H9 (cell line): Measurements from ENCODE around the gene ADAMTSL5. TPM values are rescaled to one million over a fixed set of nuclear protein-coding genes. Genes with fewer than 3 reads are reported as not detected.

Experiments
- DNase-seq: peaks from one replicate; pipeline ENCODE4 v3.0.0-alpha.2; 2017
- H2AFZ ChIP-seq: one replicate; pipeline ENCODE4 v1.6.1; 2013; ENCODE audit warnings: mild to moderate bottlenecking, low read length, control low read depth, moderate library complexity
- H2AK5ac ChIP-seq: 2 replicates; pipeline ENCODE4 v1.6.1; 2013; ENCODE audit warnings: low read length, control low read depth, mixed read lengths; ENCODE audit not compliant: insufficient read length
- H2BK120ac ChIP-seq: one replicate; pipeline ENCODE4 v1.6.1; 2013; ENCODE audit warnings: low read depth, mild to moderate bottlenecking, low read length, control low read depth, inconsistent platforms; ENCODE audit not compliant: poor library complexity, severe bottlenecking
- H2BK12ac ChIP-seq: 2 replicates; pipeline ENCODE4 v1.6.1; 2013; ENCODE audit warnings: low read length, control low read depth, mixed read lengths, low read depth; ENCODE audit not compliant: insufficient read length
- H2BK15ac ChIP-seq: 2 replicates; pipeline ENCODE4 v1.6.1; 2013; ENCODE audit warnings: low read depth, low read length, control low read depth
- H2BK20ac ChIP-seq: one replicate; pipeline ENCODE4 v1.6.1; 2013; ENCODE audit warnings: low read depth, mild to moderate bottlenecking, low read length, control low read depth, inconsistent platforms; ENCODE audit not compliant: poor library complexity, severe bottlenecking
- H2BK5ac ChIP-seq: 2 replicates; pipeline ENCODE4 v1.6.1; 2013; ENCODE audit warnings: low read length, control low read depth, mixed read lengths; ENCODE audit not compliant: insufficient read length
- H3K14ac ChIP-seq: 2 replicates; pipeline ENCODE4 v1.6.1; 2013; ENCODE audit warnings: low read length, control low read depth; ENCODE audit not compliant: insufficient read depth
- H3K18ac ChIP-seq: 2 replicates; pipeline ENCODE4 v1.6.1; 2013; ENCODE audit warnings: low read depth, mild to moderate bottlenecking, mixed read lengths, low read length, control low read depth; ENCODE audit not compliant: insufficient read length
- H3K23ac ChIP-seq: 2 replicates; pipeline ENCODE4 v1.6.1; 2013; ENCODE audit warnings: low read length, control low read depth, mixed read lengths, low read depth; ENCODE audit not compliant: insufficient read length
- H3K23me2 ChIP-seq: 2 replicates; pipeline ENCODE4 v1.6.1; 2013; ENCODE audit warnings: low read depth, mild to moderate bottlenecking, mixed read lengths, low read length, control low read depth; ENCODE audit not compliant: insufficient read length, poor library complexity, severe bottlenecking
- H3K27ac ChIP-seq: 2 replicates; pipeline ENCODE4 v1.5.1; 2013; ENCODE audit warnings: low read length, control low read depth, mixed read lengths, low read depth; ENCODE audit not compliant: insufficient read length
- H3K27me3 ChIP-seq: 2 replicates; pipeline ENCODE4 v1.6.1; 2013; ENCODE audit warnings: low read length, control low read depth, inconsistent platforms; ENCODE audit not compliant: insufficient read depth
- H3K4ac ChIP-seq: 2 replicates; pipeline ENCODE4 v1.6.1; 2013; ENCODE audit warnings: low read depth, mild to moderate bottlenecking, control low read depth, inconsistent platforms, low read length, moderate library complexity
- H3K4me1 ChIP-seq: 2 replicates; pipeline ENCODE4 v1.6.1; 2013; ENCODE audit warnings: low read length, control low read depth, inconsistent platforms; ENCODE audit not compliant: insufficient read depth
- H3K4me2 ChIP-seq: 2 replicates; pipeline ENCODE4 v1.6.1; 2013; ENCODE audit warnings: low read length, control low read depth, mixed read lengths; ENCODE audit not compliant: insufficient read length, insufficient read depth
- H3K56ac ChIP-seq: 2 replicates; pipeline ENCODE4 v1.6.1; 2013; ENCODE audit warnings: low read depth, mild to moderate bottlenecking, mixed read lengths, low read length, control low read depth; ENCODE audit not compliant: insufficient read length
- H3K79me1 ChIP-seq: 2 replicates; pipeline ENCODE4 v1.6.1; 2013; ENCODE audit warnings: low read depth, mild to moderate bottlenecking, moderate library complexity, low read length, control low read depth, inconsistent platforms; ENCODE audit not compliant: insufficient read depth, poor library complexity, severe bottlenecking
- H3K79me2 ChIP-seq: 2 replicates; pipeline ENCODE4 v1.6.1; 2013; ENCODE audit warnings: low read length, control low read depth, inconsistent platforms; ENCODE audit not compliant: insufficient read depth
- H3K9ac ChIP-seq: 2 replicates; pipeline ENCODE4 v1.6.1; 2013; ENCODE audit warnings: low read length, control low read depth, mixed read lengths; ENCODE audit not compliant: insufficient read length; ENCODE audit errors: extremely low read depth
- H3K9me3 ChIP-seq: one replicate; pipeline ENCODE4 v1.6.1; 2013; ENCODE audit warnings: low read depth, low read length, inconsistent platforms; ENCODE audit not compliant: control insufficient read depth
- H3T11ph ChIP-seq: one replicate; pipeline ENCODE4 v1.6.1; 2013; ENCODE audit warnings: mild to moderate bottlenecking, low read length, control low read depth, inconsistent platforms
- H4K20me1 ChIP-seq: one replicate; pipeline ENCODE4 v1.6.1; 2013; ENCODE audit not compliant: control insufficient read depth, insufficient read length, insufficient read depth
- H4K5ac ChIP-seq: 2 replicates; pipeline ENCODE4 v1.6.1; 2013; ENCODE audit warnings: low read depth, mild to moderate bottlenecking, mixed read lengths, low read length, control low read depth; ENCODE audit not compliant: insufficient read length
- H4K8ac ChIP-seq: replicated peaks from 2 replicates; pipeline ENCODE4 v1.6.1; 2013; ENCODE audit warnings: low read length, control low read depth, mixed read lengths, low read depth; ENCODE audit not compliant: insufficient read length
- H4K91ac ChIP-seq: 2 replicates; pipeline ENCODE4 v1.6.1; 2013; ENCODE audit warnings: low read depth, mild to moderate bottlenecking, moderate library complexity, mixed read lengths, low read length, control low read depth; ENCODE audit not compliant: insufficient read length
- H3K27ac Mint-ChIP-seq, 3 experiments: 2 replicates in 2 of 3; 3 replicates in 1 of 3; pipeline ENCODE4 v1.8.0; 2020 to 2021; ENCODE audit warnings: mixed read lengths in 3 of 3, mild to moderate bottlenecking in 1 of 3, moderate library complexity in 1 of 3
- H3K27me3 Mint-ChIP-seq: 2 replicates; pipeline ENCODE4 v1.8.0; 2021; ENCODE audit warnings: low read depth, mild to moderate bottlenecking, moderate library complexity, mixed read lengths
- H3K36me3 Mint-ChIP-seq, 3 experiments: 2 replicates in 2 of 3; 3 replicates in 1 of 3; pipeline ENCODE4 v1.8.0; 2020 to 2021; ENCODE audit warnings: low read depth in 3 of 3, mixed read lengths in 3 of 3; ENCODE audit not compliant: insufficient read depth in 1 of 3
- H3K4me1 Mint-ChIP-seq, 2 experiments: 2 replicates each; pipeline ENCODE4 v1.8.0; 2020; ENCODE audit warnings: mixed read lengths in 2 of 2
- H3K4me3 Mint-ChIP-seq, 2 experiments: 2 replicates in 1 of 2; 3 replicates in 1 of 2; pipeline ENCODE4 v1.8.0; 2020 to 2021; ENCODE audit warnings: mild to moderate bottlenecking in 2 of 2, mixed read lengths in 2 of 2, moderate library complexity in 1 of 2
- H3K9me3 Mint-ChIP-seq, 2 experiments: 2 replicates in 1 of 2; 3 replicates in 1 of 2; pipeline ENCODE4 v1.8.0; 2020; ENCODE audit warnings: mild to moderate bottlenecking in 2 of 2, mixed read lengths in 2 of 2, moderate library complexity in 1 of 2
- WGBS: extraction: QIAGEN DNeasy Blood & Tissue Kit; methylation state at CpG from one replicate; pipeline ENCODE4 v1.1.7; 2013; ENCODE audit warnings: missing lambda C conversion rate, low lambda C conversion rate, mixed read lengths; ENCODE audit not compliant: insufficient read length; ENCODE audit errors: extremely low coverage; 5-methylcytosine and 5-hydroxymethylcytosine counted together
- total RNA-seq: library from RNA; stranded (reverse); gene quantifications from 2 replicates; pipeline ENCODE4 v1.2.1, GENCODE V29; 2021
- TF ChIP-seq, protein P1 (sequence below): fragments of 200-600 bp; sonication (generic); conservative IDR thresholded peaks from 3 replicates; pipeline ENCODE4 v1.8.0; 2021; ENCODE audit warnings: antibody characterized with exemption, mild to moderate bottlenecking

Gene ADAMTSL5
- total RNA-seq, 1 experiment from 2014 or later = 1.5 TPM

DNA sequence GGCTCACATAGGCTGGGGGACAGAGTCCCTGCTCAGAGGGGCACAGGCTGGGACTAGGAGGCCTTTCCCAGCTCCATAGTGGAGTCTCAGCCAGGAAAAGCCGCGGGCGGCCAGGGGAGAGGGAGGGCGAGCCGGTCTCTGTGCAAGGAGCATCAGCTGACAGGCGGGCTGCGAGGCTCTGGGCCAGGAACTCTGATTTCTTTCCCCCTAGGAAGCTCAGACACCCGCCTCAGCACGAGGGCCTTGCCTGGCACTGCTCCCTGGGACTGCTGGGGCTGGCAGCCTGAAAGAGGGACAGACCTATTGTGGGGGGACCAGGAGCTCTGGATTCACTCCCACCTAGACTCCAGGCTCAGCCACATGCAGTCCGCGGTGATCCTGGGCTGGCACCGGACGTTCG, 8.8 kb upstream of the ADAMTSL5 start:
- Histone ChIP-seq H3K4me1 (no peaks in the 10 kb centered on the region), H3K4me2 (no peak overlapping the region), H2BK20ac (no peak overlapping the region), H3K27me3 (peaks cover 16% of the 10 kb centered on the region; the same call in 1 of the 2 replicates), H4K5ac (no peak overlapping the region), H3K9ac (no peak overlapping the region), H2BK5ac (no peak overlapping the region), H4K20me1 (peaks cover 3% of the 10 kb centered on the region), H3K23me2 (peaks cover 2% of the 10 kb centered on the region), H3K79me2 (no peaks in the 10 kb centered on the region), H4K8ac (no peak overlapping the region), H3K79me1 (no peaks in the 10 kb centered on the region), H2AFZ (no peak overlapping the region), H3K23ac (no peak overlapping the region), H3K14ac (no peak overlapping the region), H3K56ac (no peak overlapping the region), H2AK5ac (no peak overlapping the region), H2BK120ac (no peak overlapping the region), H4K91ac (no peak overlapping the region), H3K4ac (no peak overlapping the region), H3K27ac (no peak overlapping the region), H2BK12ac (no peak overlapping the region), H3K9me3 (no peaks in the 10 kb centered on the region), H3K18ac (no peak overlapping the region), H2BK15ac (no peak overlapping the region), H3T11ph (no peak overlapping the region)
- Mint-ChIP-seq H3K36me3 (no peaks in the 10 kb centered on the region), H3K4me3 (no peak overlapping the region), H3K27ac (no peak overlapping the region), H3K9me3 (peaks cover 0 to 9% of the 10 kb centered on the region in 2 experiments; a peak in 3 of 5 replicates), H3K4me1 (peaks cover 6 to 7% of the 10 kb centered on the region in 2 experiments; a peak in 3 of 4 replicates), H3K27me3 (peaks cover 84% of the 10 kb centered on the region)
- WGBS = no CpG with 5 or more reads among the region's 14 CpGs
- no peak for DNase-seq
- TF ChIP-seq, protein P1, sequence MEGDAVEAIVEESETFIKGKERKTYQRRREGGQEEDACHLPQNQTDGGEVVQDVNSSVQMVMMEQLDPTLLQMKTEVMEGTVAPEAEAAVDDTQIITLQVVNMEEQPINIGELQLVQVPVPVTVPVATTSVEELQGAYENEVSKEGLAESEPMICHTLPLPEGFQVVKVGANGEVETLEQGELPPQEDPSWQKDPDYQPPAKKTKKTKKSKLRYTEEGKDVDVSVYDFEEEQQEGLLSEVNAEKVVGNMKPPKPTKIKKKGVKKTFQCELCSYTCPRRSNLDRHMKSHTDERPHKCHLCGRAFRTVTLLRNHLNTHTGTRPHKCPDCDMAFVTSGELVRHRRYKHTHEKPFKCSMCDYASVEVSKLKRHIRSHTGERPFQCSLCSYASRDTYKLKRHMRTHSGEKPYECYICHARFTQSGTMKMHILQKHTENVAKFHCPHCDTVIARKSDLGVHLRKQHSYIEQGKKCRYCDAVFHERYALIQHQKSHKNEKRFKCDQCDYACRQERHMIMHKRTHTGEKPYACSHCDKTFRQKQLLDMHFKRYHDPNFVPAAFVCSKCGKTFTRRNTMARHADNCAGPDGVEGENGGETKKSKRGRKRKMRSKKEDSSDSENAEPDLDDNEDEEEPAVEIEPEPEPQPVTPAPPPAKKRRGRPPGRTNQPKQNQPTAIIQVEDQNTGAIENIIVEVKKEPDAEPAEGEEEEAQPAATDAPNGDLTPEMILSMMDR = no peak
